VCaP (cell line): ENCODE data around the gene TUBB.

ENCODE experiments used
- H3K27ac ChIP-seq: fragments of 450-650 bp; 2 replicates; pipeline ENCODE4 v1.5.1; 2017
- CTCF ChIP-seq: fragments of 450-650 bp; conservative IDR thresholded peaks from 2 replicates; pipeline ENCODE4 v1.5.1; 2017; ENCODE audit warnings: mild to moderate bottlenecking, moderate library complexity

The TUBB gene

GRCh38 chr6:30719791-30720737 is at the start of gene TUBB:
Gene TUBB, plus strand, starts transcription at chr6:30720352. Its CDS starts 155 bp downstream, at chr6:30720507.
- no peak for TF ChIP-seq CTCF

GRCh38 chr6:30670760-30671527 is 49.2 kb upstream of the TUBB start:
- peak overlapping the region; percentile 72; the same call in 1 of the 2 replicates for H3K27ac ChIP-seq
- peak; percentile 29; the same call in 1 of the 2 replicates for TF ChIP-seq CTCF

More at GRCh38 chr6:30719791-30720737, at the start of gene TUBB:
- H3K27ac ChIP-seq, result peak within 1 kb of the TSS; percentile 89

GRCh38 chr6:30672445-30673253 is 47.5 kb upstream of the TUBB start, which contains the start of gene DHX16:
Gene DHX16, minus strand, starts transcription at chr6:30673006. Its CDS starts 165 bp downstream, at chr6:30672841.
- TF ChIP-seq CTCF, result peak; percentile 90
- peak within 1 kb of the TSS; percentile 72 for H3K27ac ChIP-seq

GRCh38 chr6:30676660-30677285 is 43.4 kb upstream of the TUBB start:
- no peak overlapping the region for H3K27ac ChIP-seq
- TF ChIP-seq CTCF, result no peak

GRCh38 chr6:30678964-30679726 is 41.0 kb upstream of the TUBB start:
- TF ChIP-seq CTCF, result peak; percentile 97
- no peak overlapping the region for H3K27ac ChIP-seq

GRCh38 chr6:30679765-30680535 is 40.2 kb upstream of the TUBB start:
- no peak overlapping the region for H3K27ac ChIP-seq

More at GRCh38 chr6:30679765-30680535, 40.2 kb upstream of the TUBB start:
- no peak for TF ChIP-seq CTCF
